GM18502 (cell line): Measurements from ENCODE around the gene SULF2.

ENCODE experiments used
- ATAC-seq: cut with Tn5 transposase; IDR thresholded peaks from one replicate; pipeline ENCODE4 v1.9.1; 2021; ENCODE audit warnings: mild to moderate bottlenecking; ENCODE audit not compliant: unreplicated experiment, poor library complexity

SULF2 gene

DNA sequence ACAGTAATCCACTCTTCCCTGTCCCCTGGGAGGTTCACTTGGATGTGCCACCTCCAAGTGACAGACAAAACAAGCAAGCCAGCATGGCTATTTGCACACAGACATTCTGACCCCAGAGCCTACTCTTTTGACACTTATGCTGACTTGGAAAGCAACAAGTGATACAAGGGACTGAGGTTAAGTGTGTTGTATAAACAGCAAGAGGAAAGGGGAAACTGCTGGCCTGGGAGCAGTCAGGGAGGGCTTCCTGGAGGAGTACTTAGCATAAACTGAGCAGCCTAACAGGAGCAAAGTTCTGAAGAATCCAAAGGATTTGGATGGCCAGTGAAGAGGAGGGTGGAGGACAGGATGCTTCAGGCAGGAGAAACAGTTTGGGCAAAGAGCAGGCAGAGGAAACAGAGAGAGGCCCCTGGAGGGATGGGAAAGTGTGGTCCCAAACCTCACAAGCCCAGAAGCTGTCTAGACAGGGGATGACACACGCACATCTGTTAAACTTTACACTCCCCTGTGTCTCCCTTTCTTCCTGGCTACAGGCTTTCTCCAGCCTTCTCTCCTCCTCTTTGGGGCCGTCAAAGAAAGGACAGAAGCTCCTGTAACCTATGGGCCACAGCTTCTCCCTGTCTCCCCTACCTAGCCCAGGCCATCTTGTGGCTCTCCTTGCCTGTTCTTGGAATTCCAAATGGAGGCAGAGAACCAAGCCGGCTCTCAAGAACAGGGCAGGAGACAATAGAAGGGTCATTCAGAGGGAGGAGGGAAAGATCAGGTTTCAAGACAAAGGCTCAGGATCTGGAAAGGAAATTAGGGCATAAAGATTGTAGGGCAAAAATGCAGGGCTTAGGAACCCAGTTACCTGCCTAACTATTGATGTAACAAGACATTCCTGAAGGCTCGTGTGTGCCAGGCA is 19.3 kb downstream of the SULF2 start:
- no peak for ATAC-seq

- no peak for ATAC-seq
Measured at GRCh38 chr20:47765271-47765670, 20.0 kb downstream of the SULF2 start.

DNA sequence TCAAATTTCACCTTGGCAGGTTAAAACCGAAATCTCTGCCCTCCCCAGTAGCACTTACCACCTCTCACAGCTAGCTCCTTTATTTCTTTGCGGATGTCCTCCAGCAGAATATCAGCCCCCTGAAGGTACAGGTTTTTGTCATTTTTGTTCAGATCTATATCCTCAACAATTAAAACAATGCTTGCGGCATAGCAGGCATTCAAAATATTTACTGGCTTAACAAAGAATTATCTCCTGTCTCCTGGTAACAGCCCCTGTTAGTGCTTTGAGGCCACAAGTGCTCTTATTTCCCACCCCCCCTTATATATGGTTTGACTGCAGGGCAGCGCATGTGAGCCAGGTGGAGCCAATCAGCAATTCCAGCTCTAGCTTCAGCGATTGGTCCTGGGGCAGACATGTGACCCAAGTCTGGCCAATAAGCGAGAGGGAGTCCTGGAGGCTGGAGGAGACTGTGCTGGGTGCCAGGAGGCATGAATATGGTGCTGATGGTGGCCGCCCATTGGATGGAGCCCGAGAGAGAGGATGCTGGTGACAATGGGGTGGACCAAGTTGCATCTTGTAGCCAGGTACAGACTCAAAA is 21.0 kb downstream of the SULF2 start:
- no peak for ATAC-seq

GRCh38 chr20:47762699-47763268 is 22.5 kb downstream of the SULF2 start:
- ATAC-seq, result no peak

DNA sequence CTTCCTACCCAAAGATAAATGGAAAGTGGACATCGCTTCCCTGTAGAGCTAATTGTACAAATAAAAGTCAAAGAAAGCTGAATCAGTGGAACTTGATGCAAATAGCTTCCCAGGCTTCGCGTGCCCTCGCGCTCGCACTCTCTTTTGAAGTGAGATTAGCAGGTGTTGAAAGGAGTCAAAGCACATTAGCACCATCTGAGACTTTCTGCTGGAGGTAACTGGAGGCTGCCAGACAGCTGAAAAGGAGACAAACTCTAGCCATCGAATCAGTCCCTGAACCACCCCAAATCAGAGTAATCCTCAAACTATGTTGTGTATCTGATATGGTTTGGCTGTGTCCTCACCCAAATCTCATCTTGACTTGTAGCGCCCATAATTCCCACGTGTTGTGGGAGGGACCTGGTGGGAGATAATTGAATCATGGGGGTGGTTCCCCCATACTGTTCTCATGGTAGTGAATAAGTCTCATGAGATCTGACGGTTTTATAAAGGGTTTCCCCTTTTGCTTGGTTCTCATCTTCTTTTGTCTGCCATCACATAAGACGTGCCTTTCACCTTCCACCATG is 23.7 kb downstream of the SULF2 start:
- no peak for ATAC-seq

- no peak for ATAC-seq
Measured at GRCh38 chr20:47760686-47761481, 24.4 kb downstream of the SULF2 start.

DNA sequence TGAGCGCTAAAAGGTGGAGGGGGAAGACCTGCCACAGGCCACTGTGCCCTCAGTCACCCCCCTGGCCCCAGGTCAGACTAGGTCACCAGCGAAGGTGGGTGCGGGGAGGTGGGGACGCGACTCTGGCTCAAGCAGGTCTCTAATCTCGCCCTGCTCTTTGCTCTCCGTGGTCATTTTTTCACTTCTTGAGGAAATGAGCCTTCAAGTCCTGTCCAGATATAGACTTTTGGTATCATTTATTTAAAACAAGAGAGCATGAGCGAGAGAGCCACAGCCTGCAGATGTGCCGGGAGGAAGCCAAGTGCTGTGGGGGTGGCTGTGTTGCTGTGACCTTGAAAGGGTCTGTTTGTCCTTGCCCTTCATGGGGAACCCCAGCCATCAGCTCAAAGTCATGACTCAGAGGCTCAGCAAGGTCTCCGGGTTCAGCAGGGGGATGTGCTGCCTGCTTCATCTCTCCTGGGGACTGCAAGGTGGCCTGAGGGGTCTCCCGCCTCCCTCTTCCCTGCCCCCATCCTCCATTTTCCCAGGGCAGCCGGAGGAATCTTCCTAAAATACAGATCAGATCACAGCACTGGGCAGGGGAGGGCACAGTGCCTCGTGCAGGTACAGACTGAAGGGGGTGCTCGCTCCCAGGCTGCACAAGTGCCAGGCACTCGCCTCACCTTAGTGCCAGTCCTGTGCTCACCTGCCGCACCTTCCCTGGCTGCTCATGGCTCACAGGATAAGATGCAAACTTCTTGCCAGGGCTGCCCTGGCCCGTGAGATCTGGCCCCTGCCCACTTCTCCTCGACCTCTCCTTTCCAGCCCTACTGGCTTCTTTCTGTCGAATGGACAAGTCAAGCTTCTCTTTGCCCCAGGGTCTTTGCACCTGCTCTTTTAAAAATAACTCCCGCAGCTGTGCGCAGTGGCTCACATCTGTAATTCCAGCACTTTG is 26.5 kb downstream of the SULF2 start:
- ATAC-seq, result no peak

GRCh38 chr20:47757145-47758035 is 27.9 kb downstream of the SULF2 start:
- ATAC-seq, result no peak

DNA sequence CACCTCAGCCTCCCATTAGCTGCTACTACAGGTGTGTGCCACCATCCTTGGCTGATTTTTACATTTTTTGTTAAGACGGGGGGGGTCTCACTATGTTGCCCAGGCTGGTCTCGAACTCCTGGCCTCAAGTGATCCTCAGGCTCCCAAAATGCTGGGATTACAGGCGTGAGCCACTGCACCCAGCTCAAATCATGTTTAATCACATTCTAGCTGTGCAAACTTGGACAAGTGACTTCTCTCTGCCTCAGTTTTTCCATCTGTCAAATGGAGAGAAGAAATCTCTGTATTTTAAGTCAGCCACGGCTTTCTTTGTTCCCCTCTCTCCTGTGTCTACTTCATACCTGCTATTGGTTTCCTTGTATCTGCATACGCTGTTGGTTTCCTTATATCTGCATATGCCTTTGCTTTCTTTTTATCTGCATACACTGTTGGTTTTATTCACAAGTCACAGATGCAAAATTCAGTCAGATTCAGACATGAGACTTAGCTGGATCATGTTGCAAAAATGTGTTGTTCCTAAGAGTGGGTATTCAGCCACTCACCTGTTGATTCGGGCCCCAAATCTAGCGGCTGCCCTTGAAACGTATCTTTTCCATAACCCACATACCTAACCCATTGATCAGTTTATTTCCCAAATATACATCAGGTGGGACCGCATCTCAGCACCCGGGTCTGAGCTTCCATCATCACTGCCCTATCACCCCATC is 30.2 kb downstream of the SULF2 start:
- ATAC-seq, result no peak

- ATAC-seq, result no peak
Measured at GRCh38 chr20:47754388-47754715, 30.9 kb downstream of the SULF2 start.

DNA sequence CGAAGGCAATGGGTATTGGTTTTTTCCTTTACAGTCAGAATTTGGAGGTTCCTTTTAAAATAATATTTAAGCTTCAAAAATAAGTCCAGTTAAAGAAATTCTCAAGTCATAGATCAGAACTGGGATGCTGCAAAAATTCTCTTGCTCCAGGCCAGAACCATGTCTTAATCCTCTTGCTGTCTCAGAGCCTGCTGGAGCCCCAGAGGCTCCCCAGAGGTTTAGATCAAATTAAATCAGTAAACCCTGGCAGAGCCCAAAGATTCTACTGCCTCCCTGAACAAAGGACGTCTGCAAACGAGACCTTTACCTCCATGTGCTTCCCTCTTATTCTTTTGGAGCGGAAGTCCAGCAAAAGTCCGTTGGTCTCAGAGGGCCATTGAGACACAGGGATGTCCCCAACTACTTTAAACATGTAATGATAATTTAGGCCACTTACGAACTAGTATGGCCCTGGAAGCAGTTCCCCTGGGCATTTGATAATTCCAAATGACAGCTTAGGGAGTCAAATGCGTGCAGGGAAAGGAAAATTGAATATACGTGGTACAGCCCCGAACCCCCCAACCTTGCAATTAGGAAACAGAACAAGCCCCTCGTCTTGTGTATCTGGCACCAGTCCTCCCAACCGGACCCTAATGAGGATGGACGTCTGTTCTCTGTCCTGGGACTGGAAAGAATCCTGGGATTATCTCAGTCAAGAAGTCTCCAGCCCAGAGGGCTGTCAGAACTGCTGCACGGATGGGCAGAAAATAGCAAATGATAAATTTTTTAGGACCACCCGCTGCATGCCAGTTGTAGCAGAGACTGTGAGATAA is 31.5 kb downstream of the SULF2 start:
- no peak for ATAC-seq

DNA sequence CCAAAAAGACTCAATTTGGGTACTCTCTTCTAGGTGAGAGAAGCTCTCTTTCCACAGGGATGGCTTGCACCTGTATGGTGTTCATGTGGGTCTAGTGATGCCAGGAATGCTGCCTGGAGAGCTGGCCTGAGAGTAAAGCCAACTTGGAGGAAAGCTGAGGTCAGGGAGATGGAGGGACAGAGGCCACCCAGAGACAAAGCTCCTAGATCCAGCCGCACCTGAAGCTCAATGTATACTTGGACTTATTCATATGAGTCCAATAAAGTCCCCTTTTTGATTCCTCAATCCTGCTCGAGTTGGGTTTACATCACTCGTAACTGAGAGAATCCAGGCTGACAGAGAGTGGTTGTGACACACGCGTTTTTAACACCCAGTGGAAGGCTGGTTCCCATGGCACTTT is 33.8 kb downstream of the SULF2 start:
- no peak for ATAC-seq

- ATAC-seq, result no peak
Measured at GRCh38 chr20:47749339-47749738, 35.9 kb downstream of the SULF2 start.

DNA sequence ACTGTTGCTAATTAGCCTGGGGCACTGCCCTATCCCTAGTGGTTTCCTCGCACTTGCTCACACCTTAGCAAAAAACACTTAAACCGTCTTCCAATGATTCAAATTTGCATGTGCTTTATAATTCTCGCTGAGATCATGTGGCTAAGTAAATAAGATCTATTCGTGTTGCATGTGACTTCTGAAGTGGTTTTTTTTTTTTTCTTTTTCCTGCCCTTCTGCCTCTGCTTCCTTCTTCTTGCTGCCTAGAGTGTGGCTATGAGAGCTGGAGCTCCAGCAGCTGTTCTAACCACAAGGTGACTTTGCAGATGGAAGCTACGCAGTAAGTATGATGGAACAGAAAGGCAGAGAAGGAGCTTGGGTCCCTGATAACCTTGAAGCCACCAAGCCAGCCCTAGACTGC is 36.5 kb downstream of the SULF2 start:
- no peak for ATAC-seq

DNA sequence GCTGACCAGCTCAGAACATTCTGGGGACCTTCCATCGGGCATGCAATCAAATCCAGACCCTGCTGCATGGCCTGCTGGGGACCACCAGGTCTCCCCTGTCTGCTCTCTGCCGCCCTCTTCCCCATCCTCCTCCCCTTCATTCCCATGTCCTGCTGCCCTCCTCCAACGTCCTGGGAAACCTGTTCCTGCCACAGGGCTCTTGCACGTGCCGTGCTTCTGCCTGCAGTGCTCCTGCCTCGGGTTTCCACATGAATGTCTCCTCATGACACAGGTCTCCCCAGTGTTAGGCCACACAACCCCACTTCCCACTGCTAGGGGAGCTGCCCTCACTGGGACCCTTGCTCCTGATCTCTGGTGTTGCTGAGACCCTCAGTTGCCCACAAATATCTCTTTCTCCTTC is 37.2 kb downstream of the SULF2 start:
- ATAC-seq, result no peak

- ATAC-seq, result no peak
Measured at GRCh38 chr20:47747669-47748031, 37.6 kb downstream of the SULF2 start.

- ATAC-seq, result no peak
Measured at GRCh38 chr20:47744803-47745202, 40.5 kb downstream of the SULF2 start.
